Activated naive CD8-positive, alpha-beta T cell treated with anti-CD3 and anti-CD28 coated beads, Interleukin-2, amount 10 ng/mL, durations not matched to agents 7 days and 5 days (primary cell): ENCODE results near the gene ARHGAP26. TPM values are rescaled to one million over a fixed set of nuclear protein-coding genes. Genes with fewer than 3 reads are reported as not detected.

Experiments
- ATAC-seq: fragments of 150-1000 bp; cut with Tn5 transposase; one replicate; pipeline ENCODE4 v1.10.0; 2021; ENCODE audit warnings: low read depth, moderate library complexity
- POLR2A ChIA-PET: fragments of 350-600 bp; sonication (Branson Sonifier 250); formaldehyde crosslinking; loops from one replicate; lab custom pipeline; 2021; ENCODE audit warnings: antibody characterized with exemption; lab: Charles Lee
- DNase-seq: peaks from one replicate; pipeline ENCODE4 v3.0.0; 2021
- H3K27ac Mint-ChIP-seq: one replicate; pipeline ENCODE4 v1.8.0; 2022; ENCODE audit warnings: mild to moderate bottlenecking, mixed read lengths
- H3K27me3 Mint-ChIP-seq: one replicate; pipeline ENCODE4 v1.8.0; 2022; ENCODE audit warnings: mild to moderate bottlenecking, moderate library complexity, mixed read lengths
- H3K36me3 Mint-ChIP-seq: one replicate; pipeline ENCODE4 v1.8.0; 2021; ENCODE audit warnings: mild to moderate bottlenecking, mixed read lengths
- H3K4me1 Mint-ChIP-seq: one replicate; pipeline ENCODE4 v1.8.0; 2021; ENCODE audit warnings: mixed read lengths
- H3K4me3 Mint-ChIP-seq: one replicate; pipeline ENCODE4 v1.8.0; 2022; ENCODE audit warnings: mild to moderate bottlenecking, moderate library complexity, mixed read lengths
- H3K9me3 Mint-ChIP-seq: one replicate; pipeline ENCODE4 v1.8.0; 2021; ENCODE audit warnings: mixed read lengths
- total RNA-seq, 2 experiments: library from RNA; stranded (reverse); gene quantifications; one replicate each; pipeline ENCODE4 v1.2.3, GENCODE V29; 2021

ARHGAP26 gene
- total RNA-seq, 2 experiments from 2014 or later, result 30.6 to 32.0 TPM

DNA sequence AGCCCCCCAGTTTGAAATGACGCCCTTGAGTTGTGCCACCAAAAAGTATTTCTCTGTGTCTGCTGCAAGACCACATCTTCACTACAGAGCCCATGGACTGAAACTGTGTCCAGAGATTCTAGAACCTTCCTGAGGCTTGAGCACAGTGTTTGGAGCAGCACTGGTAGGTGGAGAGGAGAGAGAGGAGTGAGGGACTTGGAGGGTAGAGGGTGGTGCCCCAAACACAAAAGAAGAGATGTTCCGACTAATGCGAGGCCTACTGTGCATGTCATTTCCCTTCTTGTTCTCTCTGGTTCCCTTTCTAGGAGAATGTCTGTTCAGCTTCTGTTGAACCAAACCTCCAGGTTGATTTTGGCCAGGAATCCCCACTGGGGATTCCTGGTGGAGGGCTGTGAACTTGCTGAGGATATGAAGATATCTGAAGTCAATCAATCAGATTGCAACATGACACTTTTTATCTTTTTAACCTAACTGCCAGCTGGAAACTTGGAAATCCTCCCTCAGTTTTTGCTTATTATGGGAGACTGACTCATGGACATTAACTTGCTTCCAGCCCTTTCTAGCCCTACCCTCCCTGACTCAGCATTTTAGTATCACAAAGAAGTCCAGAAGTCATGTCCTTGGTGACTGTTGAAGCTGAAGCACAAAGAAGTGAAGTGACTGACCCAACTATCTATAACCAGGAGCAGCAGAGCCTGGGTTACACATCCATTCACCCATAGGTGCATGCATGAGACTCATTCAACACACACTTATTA lies 478.8 kb downstream of the ARHGAP26 start:
- H3K36me3 Mint-ChIP-seq, result peaks cover 7% of the 10 kb centered on the region
- H3K27me3 Mint-ChIP-seq, result no peaks in the 10 kb centered on the region
- H3K4me3 Mint-ChIP-seq, result no peak overlapping the region
- no peak for DNase-seq
- ATAC-seq, result no peak
- POLR2A ChIA-PET, result no interaction called here
- H3K27ac Mint-ChIP-seq, result no peak overlapping the region
- peaks cover 12% of the 10 kb centered on the region for H3K9me3 Mint-ChIP-seq
- peaks cover 1% of the 10 kb centered on the region for H3K4me1 Mint-ChIP-seq

DNA sequence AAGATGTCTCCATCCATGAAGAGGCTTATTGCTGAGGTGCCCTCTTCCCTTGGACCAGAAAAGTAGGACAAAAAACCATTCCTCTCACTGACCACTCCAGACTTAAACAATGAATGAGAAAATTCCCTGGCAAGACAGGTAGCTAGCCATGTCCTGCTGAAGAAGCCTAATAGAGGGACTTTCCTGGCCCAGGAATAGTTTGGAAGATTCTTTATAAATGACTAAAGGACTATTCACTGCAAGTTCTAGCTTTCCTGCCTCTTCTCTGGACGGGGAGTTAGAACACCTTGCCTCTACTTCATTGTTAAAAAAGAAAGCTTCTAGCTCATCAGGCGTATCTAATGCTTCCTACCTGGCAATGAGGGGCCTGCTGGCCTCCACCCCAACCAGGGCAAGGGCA lies 479.7 kb downstream of the ARHGAP26 start:
- POLR2A ChIA-PET, result no interaction called here
- Mint-ChIP-seq H3K27ac (no peak overlapping the region), H3K9me3 (peaks cover 7% of the 10 kb centered on the region), H3K27me3 (no peaks in the 10 kb centered on the region), H3K36me3 (peaks cover 7% of the 10 kb centered on the region), H3K4me1 (peaks cover 1% of the 10 kb centered on the region), H3K4me3 (no peak overlapping the region)
- ATAC-seq (no peak), DNase-seq (no peak)

DNA sequence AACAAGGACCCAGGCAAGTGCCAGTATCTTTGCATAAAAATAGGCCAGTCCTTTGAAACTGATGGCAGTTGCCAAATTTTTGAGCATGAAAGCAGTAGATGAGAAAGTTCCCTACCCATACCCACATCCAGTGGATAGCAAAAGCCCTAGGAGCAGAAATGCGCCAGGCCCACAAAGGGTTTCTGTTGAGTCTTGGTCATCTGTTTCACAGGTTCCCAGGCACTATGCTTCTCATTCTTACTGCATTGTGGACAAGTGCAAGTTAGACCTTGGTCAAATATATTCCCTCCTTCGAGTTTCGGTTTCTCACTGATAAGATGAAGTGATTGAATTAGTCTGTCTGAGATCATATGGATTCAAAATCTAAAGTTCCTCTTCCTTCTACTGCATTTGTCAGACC lies 481.0 kb downstream of the ARHGAP26 start:
- POLR2A ChIA-PET, result no interaction called here
- Mint-ChIP-seq H3K36me3 (peaks cover 7% of the 10 kb centered on the region), H3K27ac (no peak overlapping the region), H3K27me3 (no peaks in the 10 kb centered on the region), H3K4me3 (no peak overlapping the region), H3K4me1 (peaks cover 1% of the 10 kb centered on the region), H3K9me3 (peaks cover 6% of the 10 kb centered on the region)
- ATAC-seq (no peak), DNase-seq (no peak)

GRCh38 chr5:143251946-143252345 lies 481.8 kb downstream of the ARHGAP26 start:
- Mint-ChIP-seq H3K27ac (no peak overlapping the region), H3K27me3 (no peaks in the 10 kb centered on the region), H3K4me1 (peaks cover 1% of the 10 kb centered on the region), H3K36me3 (peaks cover 7% of the 10 kb centered on the region), H3K9me3 (peaks cover 6% of the 10 kb centered on the region), H3K4me3 (no peak overlapping the region)
- DNase-seq (no peak), ATAC-seq (no peak)
- POLR2A ChIA-PET, result interaction anchor here (0.6 to 0.7 kb wide), 2 partner anchors 10 to 948 kb away, joined by 4 to 8 read pairs; no protein-coding TSS in a partner anchor

DNA sequence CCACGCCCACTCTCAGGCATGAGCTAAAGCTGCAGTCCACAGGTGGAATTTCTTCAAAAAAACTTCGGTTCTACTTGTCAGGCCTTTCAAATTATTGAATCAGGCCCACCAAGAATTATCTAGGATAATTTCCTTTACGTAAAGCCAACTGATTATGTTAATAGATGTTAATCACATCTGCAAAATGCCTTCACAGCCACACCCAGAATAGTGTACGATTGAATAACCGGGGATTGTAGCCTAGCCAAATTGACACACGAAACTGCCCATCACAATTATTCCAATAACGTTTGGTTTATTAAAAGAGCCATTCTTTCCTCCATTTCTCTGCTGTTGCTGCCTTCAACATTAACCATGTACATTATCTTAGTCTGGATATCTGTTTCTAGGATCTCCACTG lies 484.6 kb downstream of the ARHGAP26 start:
- H3K9me3 Mint-ChIP-seq, result no peaks in the 10 kb centered on the region
- H3K27me3 Mint-ChIP-seq, result no peaks in the 10 kb centered on the region
- ATAC-seq (no peak), DNase-seq (no peak)
- no peaks in the 10 kb centered on the region for H3K36me3 Mint-ChIP-seq
- no peak overlapping the region for H3K4me3 Mint-ChIP-seq
- no peak overlapping the region for H3K27ac Mint-ChIP-seq
- peaks cover 1% of the 10 kb centered on the region for H3K4me1 Mint-ChIP-seq
- POLR2A ChIA-PET, result no interaction called here

GRCh38 chr5:143258559-143259253 lies 488.5 kb downstream of the ARHGAP26 start:
- no peak for DNase-seq
- Mint-ChIP-seq H3K27me3 (no peaks in the 10 kb centered on the region), H3K9me3 (peaks cover 5% of the 10 kb centered on the region), H3K4me1 (peaks cover 8% of the 10 kb centered on the region), H3K27ac (no peak overlapping the region), H3K4me3 (no peak overlapping the region), H3K36me3 (peaks cover 3% of the 10 kb centered on the region)
- POLR2A ChIA-PET, result no interaction called here
- no peak for ATAC-seq

DNA sequence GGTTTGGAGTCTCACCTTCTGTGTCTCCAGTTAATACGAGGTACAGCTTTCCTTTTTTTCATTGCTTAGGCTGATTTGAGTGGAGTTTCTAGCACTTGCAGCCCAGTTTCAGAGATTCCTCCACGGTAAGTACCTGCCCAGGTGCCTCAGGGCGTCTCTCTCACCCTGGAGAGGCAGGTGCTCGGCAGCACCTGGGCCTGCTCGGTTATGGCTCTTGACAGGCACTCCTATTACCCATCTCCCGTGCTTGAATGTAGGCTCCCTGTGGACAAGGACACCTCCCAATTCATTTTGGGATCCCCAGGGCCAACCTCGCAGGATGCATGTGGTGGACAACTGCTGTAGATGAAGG lies 489.1 kb downstream of the ARHGAP26 start:
- Mint-ChIP-seq H3K9me3 (peaks cover 5% of the 10 kb centered on the region), H3K36me3 (peaks cover 3% of the 10 kb centered on the region), H3K27ac (no peak overlapping the region), H3K4me3 (no peak overlapping the region), H3K4me1 (peaks cover 8% of the 10 kb centered on the region), H3K27me3 (no peaks in the 10 kb centered on the region)
- ATAC-seq (no peak), DNase-seq (no peak)
- POLR2A ChIA-PET, result no interaction called here

DNA sequence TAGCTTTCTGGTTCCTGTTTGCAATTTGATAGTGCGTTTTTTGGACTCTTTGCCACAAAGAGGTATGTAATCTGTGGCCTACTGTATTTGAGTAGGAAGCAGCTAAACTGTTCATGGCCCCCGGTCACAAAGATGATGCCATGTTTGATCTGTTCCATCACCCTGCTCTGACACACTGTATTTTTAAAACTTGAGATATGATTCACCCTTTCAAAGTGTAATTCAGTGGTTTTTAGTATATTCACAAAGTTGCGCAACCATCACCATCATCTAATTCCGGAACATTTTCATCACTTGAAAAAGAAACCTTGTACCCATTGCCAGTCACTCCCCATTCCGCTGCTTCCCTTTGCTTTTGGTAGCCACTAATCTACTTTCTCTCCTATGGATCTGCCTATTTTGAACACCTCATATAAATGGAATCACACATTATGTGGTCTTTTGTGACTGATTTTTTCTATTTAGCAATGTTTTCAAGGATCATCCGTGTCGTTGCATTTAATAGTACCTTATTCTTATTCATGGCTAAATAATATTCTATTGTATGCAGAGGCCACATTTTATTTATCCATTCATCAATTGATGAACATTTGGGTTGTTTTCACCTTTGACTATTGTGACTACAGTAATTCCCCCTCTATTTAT lies 491.7 kb downstream of the ARHGAP26 start:
- Mint-ChIP-seq H3K4me3 (no peak overlapping the region), H3K27me3 (no peaks in the 10 kb centered on the region), H3K36me3 (peaks cover 4% of the 10 kb centered on the region), H3K4me1 (peaks cover 8% of the 10 kb centered on the region), H3K27ac (no peak overlapping the region), H3K9me3 (peaks cover 14% of the 10 kb centered on the region)
- POLR2A ChIA-PET, result interaction anchor here (0.5 kb wide), 1 partner anchor 10 kb away, joined by 4 read pairs; no protein-coding TSS in a partner anchor
- DNase-seq (no peak), ATAC-seq (no peak)

DNA sequence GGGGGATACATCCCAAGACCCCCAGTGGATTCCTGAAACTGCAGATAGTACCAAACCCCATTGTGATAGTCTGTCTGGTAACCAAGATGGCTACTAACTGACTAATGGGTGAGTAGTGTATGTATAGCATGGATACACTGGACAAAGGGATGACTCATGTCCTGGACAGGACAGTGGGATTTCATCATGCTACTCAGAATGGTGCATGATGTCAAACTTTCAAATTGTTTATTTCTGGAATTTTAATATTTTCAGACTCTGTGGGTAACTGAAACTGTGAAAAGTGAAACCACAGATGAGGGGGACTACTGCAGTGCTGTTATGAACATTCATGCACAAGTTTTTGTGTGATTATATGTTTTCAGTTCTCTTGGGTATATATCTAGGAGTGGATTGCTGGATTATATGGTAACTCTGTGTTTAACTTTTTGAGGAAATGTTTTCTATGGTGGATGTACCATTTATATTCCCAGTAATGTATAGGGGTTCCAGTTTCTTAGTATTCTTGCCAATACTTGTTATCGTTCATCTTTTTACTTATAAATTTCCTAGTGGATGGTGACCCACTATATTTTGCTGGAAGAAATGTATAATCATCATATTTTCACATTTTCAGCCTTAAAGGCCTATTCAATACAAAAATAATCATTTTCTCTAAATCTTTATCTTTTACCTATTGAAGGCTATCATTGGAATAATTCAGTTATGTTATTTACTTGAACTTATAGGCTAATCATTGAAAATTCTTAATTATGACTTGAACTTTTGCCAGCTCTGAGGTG lies 492.4 kb downstream of the ARHGAP26 start:
- no peak overlapping the region for H3K27ac Mint-ChIP-seq
- no peak for DNase-seq
- no peak overlapping the region for H3K4me3 Mint-ChIP-seq
- H3K27me3 Mint-ChIP-seq, result no peaks in the 10 kb centered on the region
- no peak for ATAC-seq
- peaks cover 8% of the 10 kb centered on the region for H3K4me1 Mint-ChIP-seq
- POLR2A ChIA-PET, result no interaction called here
- peaks cover 17% of the 10 kb centered on the region for H3K9me3 Mint-ChIP-seq
- H3K36me3 Mint-ChIP-seq, result peaks cover 6% of the 10 kb centered on the region

DNA sequence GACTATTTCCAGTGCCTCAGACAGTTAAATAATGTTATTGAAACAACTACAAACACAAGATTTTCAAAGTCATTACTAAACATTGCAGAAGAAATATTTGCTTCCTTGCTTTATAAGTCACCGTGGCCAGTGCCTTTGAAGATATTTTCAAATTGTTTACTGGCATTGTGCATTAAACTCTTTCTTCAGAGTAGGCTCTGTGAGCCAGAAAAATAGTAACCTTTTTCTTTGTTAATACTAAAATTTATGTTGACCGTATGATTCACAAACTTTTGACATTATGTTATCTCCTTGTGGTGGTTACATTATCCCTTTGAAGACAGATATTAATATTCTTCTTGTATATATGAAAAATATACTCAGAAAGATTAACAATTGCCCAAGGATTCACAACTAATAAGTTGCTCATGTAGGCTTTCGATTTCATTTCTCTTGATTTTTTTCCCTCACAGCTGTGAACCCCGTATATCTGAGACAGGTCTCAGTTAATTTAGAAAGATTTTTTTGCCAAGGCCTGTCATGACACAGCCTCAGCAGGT lies 493.2 kb downstream of the ARHGAP26 start:
- POLR2A ChIA-PET, result no interaction called here
- H3K27me3 Mint-ChIP-seq, result no peaks in the 10 kb centered on the region
- H3K36me3 Mint-ChIP-seq, result peaks cover 8% of the 10 kb centered on the region
- H3K9me3 Mint-ChIP-seq, result peaks cover 20% of the 10 kb centered on the region
- H3K27ac Mint-ChIP-seq, result no peak overlapping the region
- no peak for DNase-seq
- H3K4me3 Mint-ChIP-seq, result no peak overlapping the region
- H3K4me1 Mint-ChIP-seq, result peaks cover 8% of the 10 kb centered on the region
- no peak for ATAC-seq

DNA sequence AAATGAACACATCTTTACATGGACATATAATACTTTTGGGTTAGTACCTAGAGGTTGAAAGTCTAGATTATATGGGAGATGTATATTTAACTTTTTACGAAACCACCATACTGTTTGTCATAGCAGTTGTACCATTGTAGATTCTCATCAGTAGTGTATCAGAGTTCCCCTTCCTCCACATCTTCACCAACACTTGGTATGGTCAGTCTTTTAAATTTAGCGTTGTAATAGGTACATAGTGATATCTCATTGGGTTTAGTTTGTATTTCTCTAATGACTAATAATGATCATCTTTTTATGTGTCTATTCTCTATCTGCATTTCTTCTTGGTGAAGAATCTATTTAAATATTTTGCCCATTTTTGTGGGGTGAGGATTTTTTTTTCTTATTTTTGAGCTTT lies 495.8 kb downstream of the ARHGAP26 start:
- peaks cover 8% of the 10 kb centered on the region for H3K36me3 Mint-ChIP-seq
- H3K9me3 Mint-ChIP-seq, result peaks cover 23% of the 10 kb centered on the region
- ATAC-seq (no peak), DNase-seq (no peak)
- no peak overlapping the region for H3K4me3 Mint-ChIP-seq
- H3K27me3 Mint-ChIP-seq, result no peaks in the 10 kb centered on the region
- no peak overlapping the region for H3K27ac Mint-ChIP-seq
- POLR2A ChIA-PET, result no interaction called here
- peaks cover 6% of the 10 kb centered on the region for H3K4me1 Mint-ChIP-seq

GRCh38 chr5:143267186-143267585 lies 497.0 kb downstream of the ARHGAP26 start:
- Mint-ChIP-seq H3K27me3 (no peaks in the 10 kb centered on the region), H3K4me1 (peaks cover 2% of the 10 kb centered on the region), H3K4me3 (no peak overlapping the region), H3K9me3 (peaks cover 18% of the 10 kb centered on the region), H3K27ac (no peak overlapping the region), H3K36me3 (peaks cover 6% of the 10 kb centered on the region)
- no peak for DNase-seq
- POLR2A ChIA-PET, result no interaction called here
- ATAC-seq, result no peak

- H3K27ac Mint-ChIP-seq, result no peak overlapping the region
- H3K9me3 Mint-ChIP-seq, result peaks cover 18% of the 10 kb centered on the region
- peaks cover 6% of the 10 kb centered on the region for H3K36me3 Mint-ChIP-seq
- POLR2A ChIA-PET, result no interaction called here
- DNase-seq (no peak), ATAC-seq (no peak)
- no peaks in the 10 kb centered on the region for H3K4me1 Mint-ChIP-seq
- no peaks in the 10 kb centered on the region for H3K27me3 Mint-ChIP-seq
- H3K4me3 Mint-ChIP-seq, result no peak overlapping the region
These were observed 498.2 kb downstream of the ARHGAP26 start for GRCh38 chr5:143268388-143268787.
